ENCODE results near the gene WWTR1.

The WWTR1 gene

DNA sequence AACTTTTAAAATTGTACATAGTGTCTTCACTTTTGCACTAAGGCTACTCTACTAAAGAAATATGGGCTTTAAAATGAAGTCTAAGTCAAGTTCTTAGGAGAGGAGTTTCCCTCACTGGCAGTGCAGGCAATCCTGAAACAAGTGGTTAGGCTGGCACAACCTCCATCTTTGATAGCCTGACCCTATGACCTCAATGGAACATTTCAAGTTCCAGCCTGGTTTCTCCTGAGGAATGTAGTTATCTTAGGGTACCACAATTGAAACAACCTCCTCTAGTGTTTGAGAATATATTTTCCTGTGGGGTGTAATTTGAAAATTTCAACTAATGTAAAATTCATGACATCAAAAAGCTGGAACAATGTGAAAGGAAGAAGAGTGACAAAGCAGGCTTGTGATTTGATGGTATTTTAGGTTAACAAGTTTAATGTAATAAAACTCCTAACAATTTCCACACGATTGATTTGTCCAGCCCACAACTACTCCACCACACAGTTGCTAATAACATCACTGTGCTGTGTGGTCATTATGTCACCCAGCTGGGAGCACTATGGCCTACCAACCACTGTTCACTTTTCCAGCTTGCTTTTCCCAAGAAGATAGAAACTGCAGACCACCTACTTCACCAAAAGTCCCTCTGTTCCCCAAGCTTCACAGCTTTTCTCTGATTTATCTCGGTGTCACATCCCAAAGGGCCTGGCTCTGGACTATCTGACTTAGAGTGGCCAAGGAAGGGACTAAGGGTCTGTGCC is 1.8 kb downstream of the WWTR1 start:
- ATAC-seq: no peak
- DNase-seq: no peak

GRCh38 chr3:149654188-149654601 is 3.6 kb downstream of the WWTR1 start:
- ATAC-seq: no peak
- DNase-seq: no peak

DNA sequence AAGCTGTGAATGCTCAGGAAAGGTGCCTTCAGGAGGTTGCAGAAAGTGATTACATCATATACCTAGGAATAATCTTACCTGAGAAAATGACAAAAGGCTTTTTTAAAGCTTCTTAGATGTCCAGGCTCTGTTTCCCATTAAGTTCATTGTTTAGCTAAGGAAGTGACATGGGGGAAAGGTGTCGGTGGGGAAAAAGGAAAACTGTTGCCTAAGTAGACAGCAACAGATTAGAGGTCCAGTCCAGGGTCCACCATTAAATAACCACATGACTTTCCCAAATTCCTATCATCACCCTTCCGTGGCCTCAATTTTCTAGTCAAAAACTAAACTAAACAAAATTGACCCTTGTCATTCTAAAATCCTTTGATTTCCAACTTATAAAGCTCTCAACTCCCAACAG is 4.3 kb downstream of the WWTR1 start:
- ATAC-seq (no peak), DNase-seq (no peak)

DNA sequence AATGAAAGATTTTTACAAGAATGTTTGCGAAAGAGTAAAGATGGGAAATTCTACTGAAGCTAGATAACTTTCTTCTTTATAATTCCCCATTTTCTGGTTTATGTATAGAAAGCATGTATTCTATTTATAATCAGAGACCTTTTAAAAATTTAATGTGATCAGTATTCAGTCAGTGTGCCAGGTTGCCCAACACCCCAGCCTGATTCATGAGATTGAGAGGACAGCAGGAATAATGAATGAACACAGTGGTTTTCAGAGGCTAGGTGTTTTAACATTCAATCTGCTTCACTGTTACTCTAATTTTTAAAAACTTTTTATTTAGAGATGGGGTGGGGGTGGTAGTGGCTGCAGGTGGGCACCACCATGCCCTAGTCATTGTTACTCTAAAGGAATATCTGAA is 4.7 kb downstream of the WWTR1 start:
- no peak for DNase-seq
- no peak for ATAC-seq

DNA sequence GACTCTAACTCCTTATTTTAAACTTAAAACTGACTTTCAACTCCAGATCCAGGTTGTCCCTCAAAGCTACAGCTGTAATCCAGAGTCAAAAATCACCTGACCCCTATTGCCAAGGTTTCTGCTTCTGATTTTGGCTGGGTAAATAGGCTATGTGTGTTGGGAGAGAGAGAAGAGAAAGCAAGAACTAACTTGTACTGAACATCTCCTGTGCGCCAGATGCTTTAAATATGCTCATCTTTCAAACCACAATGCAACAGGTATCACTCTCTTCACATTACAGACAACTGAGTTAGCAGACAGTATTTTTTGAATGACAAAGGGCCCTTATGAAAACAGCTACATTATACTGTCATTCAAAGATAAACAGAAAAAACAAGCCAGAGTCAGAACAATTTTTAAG is 7.0 kb downstream of the WWTR1 start:
- ATAC-seq (no peak), DNase-seq (no peak)

- no peak for ATAC-seq
- DNase-seq: no peak
Observed at GRCh38 chr3:149648525-149648924, 9.3 kb downstream of the WWTR1 start.

DNA sequence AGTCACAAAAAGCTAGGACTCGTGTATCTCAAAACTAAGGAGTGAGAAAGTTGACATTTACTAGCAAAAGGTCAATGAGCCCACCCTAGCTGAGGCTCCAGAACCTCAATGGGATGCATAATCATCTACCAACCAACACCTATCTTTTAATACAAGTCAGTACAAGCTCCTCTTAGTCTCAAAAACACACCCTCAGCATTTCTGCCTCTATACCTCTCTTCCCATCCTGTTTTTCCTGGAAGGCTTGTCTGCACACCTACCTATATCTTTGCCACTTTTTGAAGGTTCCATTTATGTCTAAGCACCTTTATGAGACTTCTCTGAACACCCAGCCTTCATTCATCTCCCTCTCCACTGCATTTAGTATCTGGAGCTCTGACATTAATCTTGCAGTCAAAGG is 10.0 kb downstream of the WWTR1 start:
- no peak for DNase-seq
- no peak for ATAC-seq

DNA sequence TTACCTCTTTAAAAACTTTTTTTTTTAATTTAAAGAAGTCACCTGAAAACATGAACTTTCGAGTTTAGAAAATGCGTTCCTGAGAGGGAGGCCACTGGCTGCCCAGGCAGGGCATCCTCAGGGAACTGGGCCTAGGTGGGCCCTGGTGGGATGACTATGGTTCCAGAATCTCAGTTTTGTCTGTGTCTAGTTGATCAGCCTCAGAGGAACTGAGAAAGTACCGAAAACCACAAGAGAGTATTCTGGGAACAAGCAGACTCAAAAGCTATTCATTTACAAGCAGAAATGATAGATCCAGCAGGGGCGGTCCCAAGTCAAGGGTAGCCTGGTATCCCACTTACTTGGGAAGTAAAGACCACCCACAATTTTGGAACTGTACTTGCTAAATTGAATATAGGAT is 10.5 kb downstream of the WWTR1 start:
- no peak for ATAC-seq

DNA sequence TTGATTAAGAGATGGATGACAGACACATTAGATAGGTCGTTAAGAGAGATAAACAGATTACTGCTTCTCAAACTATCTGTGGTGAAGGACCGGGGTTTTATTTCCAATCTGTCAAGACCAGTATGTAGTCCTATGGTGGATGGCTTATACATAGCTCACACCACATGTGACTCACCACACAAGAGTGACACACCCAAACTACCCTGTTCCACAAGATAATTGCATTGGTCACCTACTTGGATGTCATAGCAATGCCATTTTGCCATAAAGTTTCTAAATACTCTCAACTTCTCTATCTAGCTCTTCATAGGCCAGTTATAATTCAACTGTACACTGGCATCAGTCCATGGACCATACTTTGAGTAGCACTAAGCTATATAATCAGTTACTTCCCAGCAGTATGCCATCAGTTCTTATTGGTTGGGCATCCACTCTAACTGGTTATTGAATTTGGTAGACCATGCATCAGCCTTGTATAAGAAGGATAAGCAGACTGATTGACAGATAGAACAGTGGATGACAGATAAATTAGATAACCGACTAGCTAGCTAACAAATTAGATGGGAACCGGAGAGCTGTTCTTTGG is 11.6 kb downstream of the WWTR1 start:
- ATAC-seq (no peak), DNase-seq (no peak)

More for the DNA sequence above, 10.5 kb downstream of the WWTR1 start:
- no peak for DNase-seq

DNA sequence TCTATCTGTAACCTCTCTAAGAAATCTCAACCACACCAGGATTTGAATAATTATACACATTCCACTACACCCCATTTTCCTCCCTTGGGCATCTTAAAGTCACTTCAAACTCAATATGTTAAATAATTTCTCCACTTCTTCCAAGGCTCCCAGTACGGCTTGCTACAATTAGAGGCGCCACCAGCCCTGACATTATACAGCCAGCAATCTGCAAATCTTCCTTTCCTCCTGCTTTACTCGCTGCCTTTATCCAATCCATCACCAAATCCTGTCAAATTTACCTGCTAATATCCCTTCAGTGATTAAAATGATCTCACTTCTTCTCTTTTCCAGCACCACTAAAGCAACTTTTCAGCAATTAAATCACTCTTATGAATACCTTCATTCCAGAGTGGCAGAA is 13.9 kb downstream of the WWTR1 start:
- no peak for ATAC-seq
- no peak for DNase-seq

GRCh38 chr3:149643482-149643798 is 14.4 kb downstream of the WWTR1 start:
- ATAC-seq: no peak
- DNase-seq: no peak

DNA sequence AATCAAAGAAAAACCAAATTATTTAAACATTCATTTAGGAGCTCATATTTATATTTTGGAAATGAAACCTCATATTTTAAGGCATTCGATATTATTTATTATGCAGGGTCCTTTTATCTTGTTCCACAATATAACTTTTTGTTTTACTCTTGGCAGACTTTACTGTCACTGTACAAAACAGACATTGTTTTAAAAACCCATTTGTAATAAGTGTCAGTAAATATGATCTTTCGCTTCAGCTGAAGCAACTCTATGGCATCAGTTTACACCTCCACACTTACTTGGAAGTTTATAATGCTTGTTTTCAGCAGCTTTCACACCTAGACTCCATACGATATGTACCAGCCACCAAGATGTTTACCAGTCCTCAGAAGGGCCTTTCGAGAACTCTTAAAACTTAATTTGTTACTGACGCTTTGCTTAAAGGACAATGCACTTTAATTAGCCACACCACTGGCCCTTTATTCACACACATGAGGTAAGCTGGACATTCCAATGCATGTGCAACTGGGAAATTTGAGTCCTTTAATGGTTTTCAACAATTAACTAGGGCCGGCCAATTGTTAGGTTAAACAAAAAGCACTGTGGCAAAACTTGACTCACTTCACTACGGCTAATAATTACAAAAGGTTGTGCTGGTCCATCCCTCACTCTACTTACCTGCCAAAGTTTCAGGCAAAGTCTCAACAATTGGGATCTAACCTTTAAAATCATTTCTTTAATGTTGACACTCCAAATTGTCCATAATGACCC is 16.7 kb downstream of the WWTR1 start:
- ATAC-seq (no peak), DNase-seq (no peak)

GRCh38 chr3:149639093-149639486 is 18.7 kb downstream of the WWTR1 start:
- DNase-seq: no peak
- ATAC-seq: no peak

- no peak for DNase-seq
- ATAC-seq: no peak
Observed at GRCh38 chr3:149638228-149639092, 19.4 kb downstream of the WWTR1 start.

- no peak for DNase-seq
- no peak for ATAC-seq
Observed at GRCh38 chr3:149635396-149635795, 22.4 kb downstream of the WWTR1 start.

- DNase-seq: no peak
- ATAC-seq: no peak
Observed at GRCh38 chr3:149634573-149634972, 23.3 kb downstream of the WWTR1 start.

DNA sequence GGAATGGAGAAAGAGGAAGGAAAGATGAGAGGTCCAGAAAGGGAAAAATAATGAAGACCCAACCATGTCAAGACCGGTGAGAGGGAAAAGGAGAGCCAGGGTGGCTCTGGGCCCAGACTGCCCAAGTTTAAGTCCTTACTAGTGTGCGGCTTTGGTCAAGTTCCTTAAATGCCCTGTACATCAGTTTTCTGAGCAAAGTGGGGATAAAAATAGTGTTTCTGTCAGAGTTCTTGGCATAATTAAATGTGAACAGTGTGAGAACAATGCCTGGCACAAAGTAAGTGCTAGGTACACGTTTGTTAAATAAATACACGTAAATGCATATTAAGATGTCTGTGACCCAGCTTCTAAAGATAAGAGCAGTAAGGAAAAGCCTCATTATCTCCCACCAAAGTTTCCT is 23.8 kb downstream of the WWTR1 start:
- DNase-seq: no peak
- ATAC-seq: no peak

GRCh38 chr3:149632225-149632624 is 25.6 kb downstream of the WWTR1 start:
- ATAC-seq: no peak
- DNase-seq: no peak

- ATAC-seq: no peak
Observed at GRCh38 chr3:149630806-149631205, 27.0 kb downstream of the WWTR1 start.

GRCh38 chr3:149628957-149629670 is 28.7 kb downstream of the WWTR1 start:
- DNase-seq: no peak
- ATAC-seq: no peak

More at GRCh38 chr3:149630806-149631205, 27.0 kb downstream of the WWTR1 start:
- no peak for DNase-seq

- no peak for ATAC-seq
- no peak for DNase-seq
Observed at GRCh38 chr3:149626671-149627070, 31.2 kb downstream of the WWTR1 start.

DNA sequence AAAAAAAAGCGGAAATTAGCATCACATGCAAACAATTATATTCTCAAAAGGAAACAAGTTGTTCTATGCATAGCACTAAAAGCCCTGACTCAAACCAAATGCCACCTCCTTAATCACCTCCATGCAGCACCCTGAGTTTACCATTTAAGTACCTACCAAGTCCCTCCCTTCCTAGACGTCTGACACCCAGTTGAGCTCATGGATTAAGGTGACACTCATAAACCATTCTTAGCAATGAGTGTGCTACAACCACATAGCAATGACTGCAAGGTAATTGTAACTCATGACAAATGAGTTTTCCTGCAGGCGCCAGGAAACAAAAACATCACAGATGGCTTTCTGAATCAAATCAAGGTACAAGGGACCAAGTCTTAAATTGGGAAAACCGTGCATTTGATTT is 32.0 kb downstream of the WWTR1 start:
- no peak for DNase-seq
- ATAC-seq: no peak

Measured in stimulated activated naive CD8-positive, alpha-beta T cell treated with anti-CD3 and anti-CD28 coated beads, Interleukin-15, Interleukin-2, amounts not matched to agents 100 U/mL and 50 U/mL, for 24 hours (primary cell).